Measurements from ENCODE around the gene MEG3.

Gene MEG3

DNA sequence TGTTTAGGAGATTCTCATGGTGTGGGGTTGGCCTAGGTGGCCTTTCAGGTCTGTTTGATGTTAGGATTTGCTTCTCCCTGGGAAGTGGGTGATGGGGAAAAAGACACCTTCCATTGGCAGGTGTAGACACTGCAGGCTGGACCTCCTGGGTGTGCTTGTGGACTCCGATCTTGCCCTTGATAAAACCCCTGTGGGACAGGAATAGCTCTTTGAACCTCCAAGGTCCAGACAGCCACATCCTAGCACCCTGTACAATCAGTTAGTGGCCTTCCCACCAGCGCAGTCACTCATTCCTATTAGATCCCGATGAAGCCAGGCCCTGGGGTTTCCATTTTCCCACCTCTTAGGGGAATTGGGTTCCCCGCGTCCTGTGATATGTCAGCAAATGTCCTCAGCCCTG, 28.5 kb downstream of the MEG3 start:
- in situ Hi-C loops (cut with MboI; ENCODE audit: low sequenced_read_pairs, unreplicated experiment), result no loop called here
- TF ChIP-seq, protein P1, sequence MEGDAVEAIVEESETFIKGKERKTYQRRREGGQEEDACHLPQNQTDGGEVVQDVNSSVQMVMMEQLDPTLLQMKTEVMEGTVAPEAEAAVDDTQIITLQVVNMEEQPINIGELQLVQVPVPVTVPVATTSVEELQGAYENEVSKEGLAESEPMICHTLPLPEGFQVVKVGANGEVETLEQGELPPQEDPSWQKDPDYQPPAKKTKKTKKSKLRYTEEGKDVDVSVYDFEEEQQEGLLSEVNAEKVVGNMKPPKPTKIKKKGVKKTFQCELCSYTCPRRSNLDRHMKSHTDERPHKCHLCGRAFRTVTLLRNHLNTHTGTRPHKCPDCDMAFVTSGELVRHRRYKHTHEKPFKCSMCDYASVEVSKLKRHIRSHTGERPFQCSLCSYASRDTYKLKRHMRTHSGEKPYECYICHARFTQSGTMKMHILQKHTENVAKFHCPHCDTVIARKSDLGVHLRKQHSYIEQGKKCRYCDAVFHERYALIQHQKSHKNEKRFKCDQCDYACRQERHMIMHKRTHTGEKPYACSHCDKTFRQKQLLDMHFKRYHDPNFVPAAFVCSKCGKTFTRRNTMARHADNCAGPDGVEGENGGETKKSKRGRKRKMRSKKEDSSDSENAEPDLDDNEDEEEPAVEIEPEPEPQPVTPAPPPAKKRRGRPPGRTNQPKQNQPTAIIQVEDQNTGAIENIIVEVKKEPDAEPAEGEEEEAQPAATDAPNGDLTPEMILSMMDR (IDR thresholded peaks at IDR 0.05; ENCODE audit: borderline replicate concordance, control extremely low read depth, extremely low read depth, insufficient read depth, missing control alignments), result no peak
- DNase-seq (ENCODE audit: low spot score), result no peak

DNA sequence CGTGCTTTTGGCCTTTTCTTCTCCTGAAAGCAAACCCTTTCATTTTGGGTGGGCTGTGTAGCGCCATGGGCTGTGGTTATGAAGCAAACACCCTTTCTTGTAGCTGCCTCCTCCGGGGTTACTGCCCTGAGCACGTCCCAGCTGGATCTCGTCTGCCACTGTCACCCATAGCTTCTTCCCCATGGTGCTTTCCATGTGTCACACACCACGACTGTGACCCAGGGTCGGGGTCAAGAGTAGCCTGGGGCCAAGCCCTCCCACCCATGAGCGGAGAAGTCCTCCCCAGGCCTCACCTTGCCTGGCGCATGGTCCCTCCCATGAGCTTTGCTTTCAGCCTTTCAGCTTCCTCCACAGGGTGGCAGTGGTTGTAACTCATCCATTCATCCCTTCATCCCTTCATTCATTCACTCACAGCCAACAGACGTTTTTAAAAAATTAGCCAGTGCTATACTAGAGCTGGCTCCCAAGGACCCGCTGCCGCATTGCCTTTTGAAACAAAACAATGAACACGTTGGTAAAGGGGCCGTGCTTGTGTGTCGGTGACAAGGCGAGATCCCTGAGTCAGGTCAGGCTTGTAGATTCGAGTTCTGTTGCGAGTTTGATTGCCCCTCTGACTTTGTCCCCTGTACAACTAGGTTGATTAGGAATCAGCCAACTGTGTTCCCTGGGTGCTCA, 29.5 kb downstream of the MEG3 start:
- in situ Hi-C loops (cut with MboI; ENCODE audit: low sequenced_read_pairs, unreplicated experiment), result no loop called here
- DNase-seq (ENCODE audit: low spot score), result no peak
- TF ChIP-seq, protein P1 (IDR thresholded peaks at IDR 0.05; ENCODE audit: borderline replicate concordance, control extremely low read depth, extremely low read depth, insufficient read depth, missing control alignments), result no peak

DNA sequence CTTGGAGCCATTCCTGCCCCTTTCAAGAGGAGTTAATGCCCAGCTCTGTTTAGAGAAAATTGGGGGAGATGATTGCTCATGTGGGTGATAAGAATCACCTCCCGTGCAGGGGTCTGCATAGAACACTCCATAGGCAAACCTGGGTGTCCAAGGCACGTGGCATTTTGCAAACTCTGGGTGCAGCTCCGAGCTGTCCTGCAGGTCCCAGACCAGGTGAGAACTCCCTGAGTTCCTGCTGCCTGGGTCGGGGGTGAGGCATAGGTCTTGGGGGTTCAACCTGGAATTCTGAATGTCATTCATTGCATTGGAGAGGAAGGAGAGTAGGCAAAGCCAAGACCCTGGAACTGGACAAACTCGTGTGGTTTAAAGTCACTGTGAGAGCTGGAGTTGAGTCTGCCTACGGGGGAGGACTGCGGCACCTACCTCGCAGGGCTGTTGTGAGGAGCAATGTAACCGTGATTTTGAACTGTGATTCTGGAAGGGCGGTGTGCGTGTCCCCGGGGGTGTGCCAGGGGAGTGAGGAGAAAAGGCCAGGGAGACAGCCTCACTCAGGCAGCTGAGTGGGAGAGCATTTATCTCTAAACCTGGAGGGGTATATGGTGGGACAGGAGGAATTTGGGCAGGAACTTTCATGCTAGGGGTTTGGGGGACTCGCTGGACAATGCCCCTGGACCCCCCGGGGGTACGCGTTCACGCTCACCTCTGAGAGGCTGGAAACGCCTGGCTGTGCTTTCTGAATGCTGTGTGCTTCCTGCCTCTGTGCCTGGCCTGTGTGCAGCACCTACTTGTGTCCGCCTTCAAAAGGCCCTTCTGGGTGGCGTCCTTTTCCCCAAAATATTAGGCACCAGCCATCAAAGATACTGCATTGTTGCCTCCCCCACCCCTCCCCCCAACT, 30.4 kb downstream of the MEG3 start:
- in situ Hi-C loops (cut with MboI; ENCODE audit: low sequenced_read_pairs, unreplicated experiment), result no loop called here
- no peak for DNase-seq (ENCODE audit: low spot score)
- TF ChIP-seq, protein P1 (IDR thresholded peaks at IDR 0.05; ENCODE audit: borderline replicate concordance, control extremely low read depth, extremely low read depth, insufficient read depth, missing control alignments), result no peak

DNA sequence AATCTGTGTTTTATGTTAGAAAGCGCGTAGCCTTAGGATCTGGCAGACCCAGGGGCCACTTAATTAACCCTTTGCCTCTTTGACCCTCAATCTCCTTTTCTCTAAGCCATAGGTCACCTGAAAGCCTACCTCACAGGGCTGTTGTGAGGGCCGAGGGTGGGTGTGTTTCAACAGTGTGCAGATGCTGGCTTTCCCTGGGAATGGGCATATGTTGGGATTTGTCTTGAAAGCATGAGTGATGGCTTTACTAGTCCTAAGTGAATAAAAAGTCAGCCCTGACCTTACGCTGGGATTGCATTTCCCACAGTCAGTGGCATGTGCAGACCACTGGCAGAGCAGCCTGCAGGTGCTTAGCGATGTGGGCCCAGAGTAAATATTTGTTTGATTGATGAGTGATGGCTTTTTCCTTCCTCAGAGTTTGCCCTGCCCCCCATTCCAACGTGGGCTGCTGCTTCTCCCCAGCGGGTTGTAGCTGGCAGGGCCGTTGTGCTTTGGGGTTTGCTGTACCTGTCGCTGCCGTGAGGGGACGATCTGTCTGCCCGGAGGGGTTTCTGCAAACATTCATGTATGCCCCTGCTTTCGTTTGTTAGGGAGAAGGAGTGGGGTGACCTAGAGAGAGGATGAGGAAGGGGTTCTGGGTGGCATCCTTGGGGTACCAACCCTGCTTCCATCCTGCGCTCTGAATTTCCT, 31.5 kb downstream of the MEG3 start:
- TF ChIP-seq, protein P1 (IDR thresholded peaks at IDR 0.05; ENCODE audit: borderline replicate concordance, control extremely low read depth, extremely low read depth, insufficient read depth, missing control alignments), result no peak
- DNase-seq (ENCODE audit: low spot score), result no peak
- in situ Hi-C loops (cut with MboI; ENCODE audit: low sequenced_read_pairs, unreplicated experiment), result no loop called here

DNA sequence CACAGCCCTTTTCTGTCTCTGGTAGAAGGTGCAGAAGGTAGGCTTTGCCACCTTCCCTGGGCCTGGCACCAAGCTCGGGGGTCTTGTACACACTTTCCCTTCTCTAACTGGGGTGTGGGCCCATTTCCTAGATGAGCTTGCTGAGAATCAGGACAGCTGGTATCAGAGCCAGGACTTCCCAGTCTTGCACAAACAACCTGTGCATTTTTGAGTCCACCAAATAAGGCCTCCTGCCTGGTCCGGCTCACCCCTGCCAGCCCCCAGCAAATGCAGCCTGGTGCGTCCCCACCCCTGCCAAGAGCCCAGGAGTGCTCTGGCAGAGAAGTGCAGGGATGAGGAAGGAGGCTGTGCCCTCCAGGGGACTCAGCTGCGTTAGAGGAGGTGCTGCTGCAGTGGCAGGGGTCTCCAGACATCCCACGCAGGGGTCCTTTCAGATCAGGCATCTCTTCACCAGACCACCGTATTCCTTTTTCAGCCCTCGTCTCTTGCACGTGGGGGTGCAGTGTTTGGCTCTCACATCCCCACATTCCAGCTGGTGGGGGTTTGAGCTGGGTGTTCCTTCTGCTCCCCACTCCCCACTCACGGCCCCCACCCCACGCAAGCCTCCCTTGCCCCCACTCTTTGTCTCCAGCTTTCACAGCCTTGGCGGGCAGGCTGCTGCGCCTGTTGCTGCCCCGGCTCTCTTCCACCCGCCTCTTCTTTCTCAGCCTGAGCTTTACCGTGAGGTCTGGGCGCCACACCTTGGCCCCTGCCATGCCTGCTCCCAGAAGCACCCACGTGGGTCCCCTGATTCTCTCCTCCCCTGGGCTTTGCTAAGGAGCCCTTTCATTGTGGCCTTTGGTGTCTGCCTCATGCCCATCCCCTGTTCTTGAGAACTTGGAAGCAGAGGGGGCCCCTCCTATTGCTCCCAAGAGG, 32.3 kb downstream of the MEG3 start:
- in situ Hi-C loops (cut with MboI; ENCODE audit: low sequenced_read_pairs, unreplicated experiment), result no loop called here
- TF ChIP-seq, protein P1 (IDR thresholded peaks at IDR 0.05; ENCODE audit: borderline replicate concordance, control extremely low read depth, extremely low read depth, insufficient read depth, missing control alignments), result no peak
- DNase-seq (ENCODE audit: low spot score), result no peak

Data from GM13976 (cell line).